ENCODE data around the gene DYSF. TPM values are rescaled to one million over a fixed set of nuclear protein-coding genes. Genes with fewer than 3 reads are reported as not detected.
"Not testable (repeated sequence)": the region's sequence is repeated elsewhere in the genome, so short reads cannot be mapped to it uniquely, and the experiment has no call there.

The DYSF gene
- total RNA-seq, 2 experiments from 2014 or later: not detected

DNA sequence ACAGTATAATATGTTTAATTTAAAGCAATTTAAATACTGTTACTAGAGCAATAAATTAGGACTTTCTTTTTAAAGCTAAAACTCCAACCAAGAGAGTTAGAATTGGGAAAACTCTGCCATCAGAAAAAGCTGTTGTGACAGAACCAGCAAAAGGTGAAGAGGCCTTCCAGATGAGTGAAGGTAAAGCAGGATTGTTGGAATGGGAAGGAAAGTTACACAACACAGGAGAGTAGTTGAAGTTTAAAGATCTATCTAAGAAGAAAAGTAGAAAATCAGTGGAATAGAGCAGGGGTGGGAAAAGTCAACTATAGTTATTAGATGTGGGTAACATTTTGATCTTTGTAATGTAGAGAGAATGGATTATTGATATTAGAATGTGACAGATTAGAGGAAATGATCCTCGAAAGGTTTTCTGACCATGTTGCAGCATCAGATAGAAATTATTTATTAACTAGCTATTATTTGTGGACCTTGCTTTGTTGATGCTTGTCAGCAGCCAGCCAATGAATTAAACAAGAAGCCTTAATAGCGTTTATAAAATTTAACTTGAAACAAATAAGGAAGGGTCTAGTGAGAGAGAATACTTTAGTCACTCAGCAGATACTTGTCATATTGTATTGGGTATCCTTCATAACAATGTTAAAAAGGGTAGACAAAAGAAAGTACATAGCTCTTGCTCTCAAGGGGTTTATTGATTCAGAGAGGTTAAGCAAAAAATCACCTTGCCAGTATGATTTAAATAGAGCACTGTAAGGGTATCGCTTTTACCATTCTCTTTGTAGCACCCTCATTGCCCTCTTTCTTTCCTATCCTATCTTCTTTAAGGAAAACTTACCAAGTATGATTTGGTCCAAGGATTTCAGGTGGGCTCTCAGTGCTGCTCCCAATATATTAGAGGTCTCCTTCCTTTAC lies 24.6 kb upstream of the DYSF start:
- no peak for DNase-seq (ENCODE audit: low spot score)
- no TSS peak for BruUV-seq (replicated peaks)
- intact Hi-C loops (cut with micrococcal nuclease; ENCODE audit: unreplicated experiment): no loop called here

DNA sequence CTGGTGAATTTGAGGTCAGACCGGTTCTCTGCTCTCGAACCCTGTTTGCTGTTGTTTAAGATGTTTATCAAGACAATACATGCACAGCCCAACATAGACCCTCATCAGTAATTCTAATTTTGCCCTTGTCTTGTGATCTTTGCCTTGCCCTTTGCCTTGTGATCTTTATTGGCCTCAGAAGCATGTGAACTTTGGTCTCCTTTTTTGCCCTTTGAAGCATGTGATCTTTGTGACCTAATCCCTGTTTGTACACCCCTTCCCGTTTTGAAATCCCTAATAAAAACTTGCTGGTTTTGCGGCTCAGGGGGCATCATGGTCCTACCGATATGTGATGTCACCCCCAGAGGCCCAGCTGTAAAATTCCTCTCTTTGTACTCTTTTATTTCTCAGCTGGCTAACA lies 8.2 kb upstream of the DYSF start:
- BruUV-seq (replicated peaks); H3K9me2 ChIP-seq (ENCODE audit: insufficient read depth, low read length); DNase-seq (ENCODE audit: low spot score); H2AFZ ChIP-seq (ENCODE audit: low read length); H3K4me3 ChIP-seq (ENCODE audit: low read depth, low read length, poor library complexity, severe bottlenecking); CTCF ChIA-PET (ENCODE audit: unreplicated experiment); H3K27ac ChIP-seq (ENCODE audit: low read depth, low read length, poor library complexity, severe bottlenecking); H3K4me2 ChIP-seq (ENCODE audit: low read length); intact Hi-C loops (cut with micrococcal nuclease; ENCODE audit: unreplicated experiment); H4K20me1 ChIP-seq (ENCODE audit: insufficient read depth, low read length); H3K36me3 ChIP-seq (ENCODE audit: insufficient read depth, low read length); H3K4me1 ChIP-seq (ENCODE audit: insufficient read depth, low read length, poor library complexity, severe bottlenecking); H3K9me3 ChIP-seq (ENCODE audit: low read length); H3K79me2 ChIP-seq (ENCODE audit: insufficient read depth, low read depth, low read length): not testable (repeated sequence)
- POLR2A ChIA-PET: interaction anchor here (0.6 to 0.8 kb wide), 2 partner anchors 9 to 64 kb away, joined by 3 to 4 read pairs; no protein-coding TSS in a partner anchor

More for the DNA sequence above, 24.6 kb upstream of the DYSF start:
- CTCF ChIA-PET (ENCODE audit: unreplicated experiment): no interaction called here
- Histone ChIP-seq H3K4me1 (ENCODE audit: insufficient read depth, low read length, poor library complexity, severe bottlenecking) (no peaks in the 10 kb centered on the region), H3K9me2 (ENCODE audit: insufficient read depth, low read length) (no peaks in the 10 kb centered on the region), H4K20me1 (ENCODE audit: insufficient read depth, low read length) (no peaks in the 10 kb centered on the region), H3K36me3 (ENCODE audit: insufficient read depth, low read length) (peaks cover 86% of the 10 kb centered on the region), H2AFZ (ENCODE audit: low read length) (no peak overlapping the region), H3K9me3 (ENCODE audit: low read length) (no peaks in the 10 kb centered on the region), H3K4me2 (ENCODE audit: low read length) (no peak overlapping the region), H3K4me3 (ENCODE audit: low read depth, low read length, poor library complexity, severe bottlenecking) (no peak overlapping the region), H3K27ac (ENCODE audit: low read depth, low read length, poor library complexity, severe bottlenecking) (no peak overlapping the region), H3K79me2 (ENCODE audit: insufficient read depth, low read depth, low read length) (no peaks in the 10 kb centered on the region)
- POLR2A ChIA-PET: interaction anchor here (0.5 to 0.7 kb wide), 2 partner anchors 9 to 1688 kb away, joined by 3 to 5 read pairs; no protein-coding TSS in a partner anchor
- TF ChIP-seq, protein P1, sequence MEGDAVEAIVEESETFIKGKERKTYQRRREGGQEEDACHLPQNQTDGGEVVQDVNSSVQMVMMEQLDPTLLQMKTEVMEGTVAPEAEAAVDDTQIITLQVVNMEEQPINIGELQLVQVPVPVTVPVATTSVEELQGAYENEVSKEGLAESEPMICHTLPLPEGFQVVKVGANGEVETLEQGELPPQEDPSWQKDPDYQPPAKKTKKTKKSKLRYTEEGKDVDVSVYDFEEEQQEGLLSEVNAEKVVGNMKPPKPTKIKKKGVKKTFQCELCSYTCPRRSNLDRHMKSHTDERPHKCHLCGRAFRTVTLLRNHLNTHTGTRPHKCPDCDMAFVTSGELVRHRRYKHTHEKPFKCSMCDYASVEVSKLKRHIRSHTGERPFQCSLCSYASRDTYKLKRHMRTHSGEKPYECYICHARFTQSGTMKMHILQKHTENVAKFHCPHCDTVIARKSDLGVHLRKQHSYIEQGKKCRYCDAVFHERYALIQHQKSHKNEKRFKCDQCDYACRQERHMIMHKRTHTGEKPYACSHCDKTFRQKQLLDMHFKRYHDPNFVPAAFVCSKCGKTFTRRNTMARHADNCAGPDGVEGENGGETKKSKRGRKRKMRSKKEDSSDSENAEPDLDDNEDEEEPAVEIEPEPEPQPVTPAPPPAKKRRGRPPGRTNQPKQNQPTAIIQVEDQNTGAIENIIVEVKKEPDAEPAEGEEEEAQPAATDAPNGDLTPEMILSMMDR (conservative IDR thresholded peaks at IDR 0.05; ENCODE audit: low read length): no peak
- TF ChIP-seq EZH2phosphoT487 (IDR thresholded peaks at IDR 0.05; ENCODE audit: borderline replicate concordance, low read depth, low read length): no peak

- no peaks in the 10 kb centered on the region for H3K9me2 ChIP-seq (ENCODE audit: insufficient read depth, low read length)
- H2AFZ ChIP-seq (ENCODE audit: low read length): no peak overlapping the region
- no peaks in the 10 kb centered on the region for H3K79me2 ChIP-seq (ENCODE audit: insufficient read depth, low read depth, low read length)
- no peak overlapping the region for H3K4me2 ChIP-seq (ENCODE audit: low read length)
- H3K9me3 ChIP-seq (ENCODE audit: low read length): no peaks in the 10 kb centered on the region
- intact Hi-C loops (cut with micrococcal nuclease; ENCODE audit: unreplicated experiment): no loop called here
- no peak for DNase-seq (ENCODE audit: low spot score)
- TF ChIP-seq, protein P1 (conservative IDR thresholded peaks at IDR 0.05; ENCODE audit: low read length): no peak
- no peak for TF ChIP-seq EZH2phosphoT487 (IDR thresholded peaks at IDR 0.05; ENCODE audit: borderline replicate concordance, low read depth, low read length)
- H4K20me1 ChIP-seq (ENCODE audit: insufficient read depth, low read length): no peaks in the 10 kb centered on the region
- ChIA-PET POLR2A (interaction anchor here (0.6 to 1.2 kb wide), 2 partner anchors 10 to 1134 kb away, joined by 3 to 8 read pairs; no protein-coding TSS in a partner anchor), CTCF (ENCODE audit: unreplicated experiment) (no interaction called here)
- no TSS peak for BruUV-seq (replicated peaks)
- no peak overlapping the region for H3K27ac ChIP-seq (ENCODE audit: low read depth, low read length, poor library complexity, severe bottlenecking)
- H3K4me1 ChIP-seq (ENCODE audit: insufficient read depth, low read length, poor library complexity, severe bottlenecking): no peaks in the 10 kb centered on the region
- no peak overlapping the region for H3K4me3 ChIP-seq (ENCODE audit: low read depth, low read length, poor library complexity, severe bottlenecking)
- no peaks in the 10 kb centered on the region for H3K36me3 ChIP-seq (ENCODE audit: insufficient read depth, low read length)
Measured at GRCh38 chr2:71446505-71446904, 6.9 kb upstream of the DYSF start.
